Measurements from ENCODE around the gene CASP10. TPM values are rescaled to one million over a fixed set of nuclear protein-coding genes. Genes with fewer than 3 reads are reported as not detected.

Gene CASP10
- total and polyA plus RNA-seq, 2 of the 13 experiments (the other 11 are each of a cell fraction or from before 2014, with no cell fraction given), result 22.2 to 23.8 TPM

- TF ChIP-seq ZNF720 (CRISPR knock-in tag; IDR thresholded peaks at IDR 0.05) (no peak), ZBTB44 (CRISPR knock-in tag; IDR thresholded peaks at IDR 0.05) (no peak), ZNF780A (CRISPR knock-in tag; IDR thresholded peaks at IDR 0.05) (no peak)
Measured at GRCh38 chr2:201174687-201175086, 8.3 kb upstream of the CASP10 start (continued).

- H2AFZ ChIP-seq (ENCODE audit: low read length), result no peak overlapping the region
- H3K79me2 ChIP-seq (ENCODE audit: insufficient read depth, low read length), result no peaks in the 10 kb centered on the region
- no peak overlapping the region; a peak in 1 of 6 replicates for H3K4me3 ChIP-seq (replicated peaks in 1 of 3; ENCODE audit: insufficient read depth in 1 of 3, low read depth in 2 of 3, low read length in 3 of 3)
- no peak overlapping the region for H3K27ac ChIP-seq (ENCODE audit: extremely low read length, insufficient read depth, low read length)
- intact Hi-C loops (cut with micrococcal nuclease; ENCODE audit: unreplicated experiment), result loop anchor here (2.0 kb wide), 1 partner anchor 17 kb away; no protein-coding TSS in a partner anchor
- POLR2A ChIA-PET, result interaction anchor here (0.9 kb wide), 1 partner anchor 287 kb away, joined by 3 read pairs; the partner anchor contains the start of genes NIF3L1 and PPIL3
- ATAC-seq (no peak), FAIRE-seq (no peak), DNase-seq (ENCODE audit: low spot score) (peak; percentile 21)
- H3K9ac ChIP-seq (ENCODE audit: insufficient read depth, low read depth, low read length), result peak overlapping the region; percentile 35; the same call in 1 of the 2 replicates
- H3K36me3 ChIP-seq (replicated peaks in 1 of 2; ENCODE audit: control insufficient read depth in 1 of 2, insufficient read depth in 2 of 2, low read length in 2 of 2), result no peaks in the 10 kb centered on the region
- in situ Hi-C loops (cut with HindIII; ENCODE audit: extremely low pct_ligation_motif_present, low pct_unique_long_range_greater_than_20kb), result loop anchor here (5.0 kb wide), 2 partner anchors 104 to 269 kb away; partner anchors contain the start of genes HYCC2 and NDUFB3
- H3K9me3 ChIP-seq (ENCODE audit: low read length), result peaks cover 11% of the 10 kb centered on the region; the same call in 1 of the 2 replicates
- H3K4me2 ChIP-seq (ENCODE audit: low read depth, low read length), result peak overlapping the region; percentile 50
- WGBS (ENCODE audit: low lambda C conversion rate), result 41% methylated on average over 6 of the region's 6 CpGs
- H3K4me1 ChIP-seq (ENCODE audit: insufficient read depth, low read length), result peaks cover 33% of the 10 kb centered on the region
- no TSS peak for BruUV-seq (replicated peaks)
- H4K20me1 ChIP-seq (ENCODE audit: insufficient read depth, low read length), result no peaks in the 10 kb centered on the region
- TF ChIP-seq PTBP1 (IDR thresholded peaks at IDR 0.05; ENCODE audit: low read depth, low read length, poor library complexity, severe bottlenecking) (no peak), CEBPG (CRISPR knock-in tag; IDR thresholded peaks at IDR 0.05) (peak; percentile 44; the same call in 1 of the 2 replicates)
- no peaks in the 10 kb centered on the region for H3K27me3 ChIP-seq (ENCODE audit: control insufficient read depth in 1 of 2, insufficient read depth in 2 of 2, low read length in 2 of 2)
- CTCF ChIA-PET (ENCODE audit: low intra/inter-chr PET ratio, low total read pairs), result interaction anchor here (2.8 kb wide), 1 partner anchor 274 kb away, joined by 30 read pairs; no protein-coding TSS in a partner anchor
Measured at GRCh38 chr2:201176081-201176481, 6.9 kb upstream of the CASP10 start.

All from HepG2 (cell line).